HG03095 (cell line): Measurements from ENCODE around the gene PCBP3.

Source experiments
- ATAC-seq: cut with Tn5 transposase; IDR thresholded peaks from one replicate; pipeline ENCODE4 v1.9.1; 2021; ENCODE audit warnings: moderate library complexity; ENCODE audit not compliant: unreplicated experiment

Gene PCBP3

DNA sequence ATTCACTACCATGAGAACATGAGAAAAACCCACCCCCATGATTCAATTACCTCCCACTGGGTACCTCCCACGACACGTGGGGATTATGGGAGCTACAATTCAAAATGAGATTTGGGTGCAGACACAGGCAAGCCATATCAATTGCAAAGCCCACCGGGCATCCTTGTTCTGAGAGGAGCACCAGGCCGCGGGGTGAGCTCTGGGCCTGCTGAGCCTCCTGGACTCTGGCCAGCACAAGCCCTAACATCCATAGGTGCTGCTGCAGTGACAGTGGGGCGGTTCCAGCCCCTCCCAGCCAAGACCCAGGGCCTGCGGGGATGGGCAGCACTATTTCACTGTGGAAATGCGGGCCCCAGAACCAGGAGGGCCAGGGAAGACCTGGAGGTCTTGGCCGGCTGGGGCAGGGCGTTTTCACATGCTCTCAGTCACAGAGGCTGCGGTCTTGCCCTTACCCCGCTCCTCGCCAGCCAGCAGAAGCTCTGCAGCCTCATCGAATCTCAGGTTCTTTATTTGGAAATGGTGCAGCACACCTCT, 103.8 kb downstream of the PCBP3 start:
- ATAC-seq: no peak

DNA sequence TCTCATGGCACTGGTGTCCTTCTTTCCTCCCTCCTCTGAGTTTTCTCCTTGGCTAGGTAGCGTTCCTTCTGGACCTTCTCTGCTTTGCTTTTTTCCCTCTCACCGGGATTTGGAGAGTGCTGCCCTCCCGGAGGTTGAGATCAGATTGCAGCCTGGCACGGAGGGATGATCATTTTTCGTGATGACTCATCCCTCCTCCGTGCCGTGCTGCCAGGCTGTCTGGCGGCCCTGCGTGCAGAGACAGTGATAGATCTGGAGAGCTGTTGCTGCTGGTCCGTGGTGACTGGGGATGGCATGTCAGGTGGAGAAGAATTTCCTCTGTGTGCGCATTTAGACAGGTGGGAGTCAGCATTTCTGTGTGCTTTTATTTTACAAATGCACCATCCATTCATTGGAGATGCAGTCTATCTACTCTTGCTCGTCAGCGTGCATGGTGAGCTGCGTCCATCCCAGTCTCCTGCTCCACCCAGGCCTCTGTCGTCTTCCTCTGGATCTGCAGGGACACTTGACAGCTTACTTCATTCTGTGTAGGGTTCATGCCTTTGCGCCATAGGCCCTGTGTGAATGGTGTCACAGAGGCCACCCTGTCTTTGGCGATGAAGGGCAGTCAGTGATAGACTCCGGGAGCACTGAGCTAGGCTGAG, 104.4 kb downstream of the PCBP3 start:
- ATAC-seq: no peak

DNA sequence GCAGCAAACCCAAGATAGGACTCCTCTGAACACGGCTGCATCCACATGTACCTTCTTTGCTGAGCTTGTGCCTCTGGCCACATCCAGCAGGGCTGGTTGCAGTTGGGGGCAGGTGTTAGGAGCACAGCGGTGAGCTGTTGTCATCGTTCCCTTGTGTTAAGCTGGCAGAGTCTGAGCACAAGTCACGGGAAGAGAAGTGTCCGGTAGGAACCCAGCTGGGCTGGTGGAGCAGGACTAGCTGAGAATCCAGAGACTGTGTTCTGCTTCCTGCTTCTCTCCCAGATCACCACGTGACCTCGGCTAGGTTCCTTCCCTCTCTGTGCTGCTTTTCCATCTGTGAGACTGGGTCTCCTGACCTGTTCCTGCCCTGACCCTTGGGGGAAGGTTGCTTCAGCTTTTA, 105.1 kb downstream of the PCBP3 start:
- ATAC-seq: no peak

DNA sequence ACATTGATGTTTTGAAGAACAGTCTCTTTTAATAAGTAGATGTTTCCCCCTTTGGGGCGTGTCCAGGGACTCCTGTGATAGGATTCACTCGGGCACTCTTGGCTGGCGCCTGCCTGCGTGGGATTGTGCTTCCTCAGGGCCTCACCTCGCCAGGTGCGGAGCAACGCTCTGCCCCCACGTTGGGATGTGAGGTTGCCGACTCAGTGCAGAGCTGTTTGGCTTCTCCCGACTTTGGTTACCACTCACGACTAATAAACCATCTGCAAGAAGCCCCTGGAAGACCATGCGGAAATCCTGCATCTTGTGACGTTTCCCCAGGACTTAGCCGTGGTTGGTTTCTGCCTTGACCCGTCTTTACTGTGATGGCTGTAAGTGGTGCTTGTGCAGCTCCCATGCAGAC, 106.4 kb downstream of the PCBP3 start:
- no peak for ATAC-seq

DNA sequence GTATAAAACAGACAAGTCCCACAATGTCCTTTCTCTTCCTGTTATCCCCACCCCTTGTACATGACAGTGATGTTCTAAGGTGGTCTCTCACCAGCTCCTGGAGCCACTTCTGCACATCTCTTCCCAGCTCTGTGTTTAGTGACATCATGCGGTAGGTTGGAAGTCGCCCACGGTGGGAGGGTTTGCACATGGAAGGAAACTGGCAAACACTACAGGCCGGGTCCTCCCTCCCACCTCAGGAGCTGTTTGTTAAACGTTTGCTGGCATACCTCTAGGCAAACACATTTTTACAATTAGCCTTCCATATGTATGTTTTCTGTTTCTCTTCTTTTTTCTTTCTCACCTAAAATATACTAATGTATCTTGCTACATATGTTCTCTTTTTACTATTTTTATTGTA, 107.4 kb downstream of the PCBP3 start:
- ATAC-seq: no peak

DNA sequence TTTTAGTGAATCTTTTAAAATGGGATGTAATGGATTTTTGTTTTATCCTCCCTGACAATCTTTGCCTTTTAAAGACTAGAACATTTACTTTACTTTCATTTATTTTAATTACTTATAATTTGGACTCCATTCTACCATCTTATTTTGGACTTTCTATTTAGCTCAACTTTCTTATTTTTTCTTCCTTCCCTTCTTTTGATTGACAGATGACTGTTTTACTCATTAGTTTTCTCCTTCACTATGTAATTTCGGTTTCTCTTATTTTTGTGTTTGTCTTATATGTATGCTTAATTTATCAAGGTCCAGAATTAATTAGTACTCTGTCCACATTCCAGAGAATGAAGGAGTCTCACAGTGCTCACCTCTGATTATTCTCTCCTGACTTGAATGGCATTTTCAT, 109.9 kb downstream of the PCBP3 start:
- ATAC-seq: no peak

DNA sequence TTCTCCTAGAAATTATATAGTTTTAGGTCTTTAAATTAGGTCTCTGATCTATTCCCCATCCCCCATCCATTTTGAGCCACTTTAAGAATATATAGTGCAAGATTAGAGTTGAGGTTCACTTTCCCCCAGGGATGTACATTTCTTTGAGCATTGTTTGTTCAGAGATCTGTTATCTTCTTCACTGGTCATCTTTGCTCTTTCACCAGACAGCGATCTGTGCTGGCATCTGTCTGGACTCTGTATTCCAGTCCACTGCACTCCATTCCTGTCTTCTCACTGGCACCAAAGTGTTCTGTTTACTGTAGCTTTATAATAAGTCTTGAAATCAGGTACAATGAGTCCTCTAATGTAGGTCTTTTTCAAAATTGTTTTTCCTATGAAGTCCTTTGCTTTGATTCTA, 112.5 kb downstream of the PCBP3 start:
- ATAC-seq: no peak

DNA sequence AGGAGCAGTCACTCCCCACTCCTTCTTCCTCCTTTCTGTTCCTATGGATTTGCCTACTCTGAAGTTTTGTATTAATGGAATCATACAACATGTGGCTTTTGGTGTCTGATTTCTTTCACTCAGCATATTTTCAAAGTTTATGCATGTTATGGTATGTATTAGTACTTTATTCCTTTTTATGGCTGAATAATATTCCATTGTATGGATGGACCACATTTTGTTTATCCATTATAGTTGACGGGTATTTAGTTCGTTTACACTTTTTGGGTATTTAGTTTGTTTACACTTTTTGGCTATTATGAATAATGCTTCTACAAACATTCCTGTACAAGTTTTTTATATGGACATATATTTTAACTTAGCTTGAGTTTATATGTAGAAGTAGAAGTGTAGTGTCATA, 113.1 kb downstream of the PCBP3 start:
- ATAC-seq: no peak

DNA sequence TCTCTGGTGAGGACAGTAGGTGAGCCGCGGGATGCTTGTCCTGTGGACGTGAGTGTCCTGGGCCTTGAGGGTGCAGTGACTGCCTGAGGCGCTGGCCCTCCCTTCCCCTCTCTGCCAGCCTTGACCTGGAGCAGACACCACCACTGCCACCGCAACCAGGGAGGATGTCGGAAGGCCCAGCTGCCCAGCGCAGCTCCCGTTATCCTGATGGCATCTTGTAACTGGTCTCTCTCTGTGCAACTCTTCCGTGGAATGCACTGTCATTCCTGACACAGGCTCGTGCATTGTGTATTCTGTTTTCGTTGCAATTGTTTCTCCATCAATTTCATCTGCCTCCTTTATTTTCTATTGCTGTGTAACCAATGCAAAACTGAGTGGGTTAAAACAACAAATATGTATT, 118.2 kb downstream of the PCBP3 start:
- ATAC-seq: no peak

DNA sequence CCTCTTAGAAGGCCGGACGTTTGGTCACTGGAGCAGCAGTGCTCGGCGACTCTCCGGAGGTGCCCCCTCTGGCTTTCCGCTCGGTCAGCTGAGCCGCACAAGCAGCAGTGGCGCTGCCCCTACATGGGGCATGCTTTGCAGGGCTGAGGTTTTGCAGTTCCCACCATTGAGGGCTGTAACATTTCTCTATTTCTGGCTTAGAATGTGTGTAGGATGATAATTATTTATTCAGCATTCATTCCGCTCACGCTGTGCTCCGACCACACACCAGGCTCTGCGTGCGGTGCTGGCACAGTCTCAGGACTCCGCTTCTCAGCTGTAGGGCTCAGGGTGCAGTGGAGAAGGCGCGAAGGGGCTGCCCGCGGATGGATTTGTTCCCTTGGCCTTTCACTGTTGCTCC, 119.5 kb downstream of the PCBP3 start:
- ATAC-seq: no peak

DNA sequence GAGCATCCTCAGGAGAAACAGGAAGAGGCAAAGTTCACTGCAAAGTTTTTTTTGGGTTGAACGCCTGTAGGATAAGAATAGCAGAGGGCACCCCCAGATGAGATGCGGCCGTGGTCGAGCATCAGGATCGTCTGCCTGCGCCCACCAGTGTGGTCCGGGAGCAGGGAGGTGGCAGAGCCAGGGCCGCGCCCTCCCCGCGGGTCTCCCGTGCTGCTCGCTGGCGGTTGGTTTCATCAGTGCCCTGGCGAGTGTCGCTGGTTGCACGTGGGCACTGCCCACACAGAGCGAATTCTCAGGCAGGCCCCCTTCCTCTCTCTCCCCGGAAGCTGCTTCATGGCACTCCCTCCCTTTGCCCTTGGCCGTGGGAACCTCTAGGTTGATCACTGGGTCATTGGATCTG, 120.0 kb downstream of the PCBP3 start:
- no peak for ATAC-seq

DNA sequence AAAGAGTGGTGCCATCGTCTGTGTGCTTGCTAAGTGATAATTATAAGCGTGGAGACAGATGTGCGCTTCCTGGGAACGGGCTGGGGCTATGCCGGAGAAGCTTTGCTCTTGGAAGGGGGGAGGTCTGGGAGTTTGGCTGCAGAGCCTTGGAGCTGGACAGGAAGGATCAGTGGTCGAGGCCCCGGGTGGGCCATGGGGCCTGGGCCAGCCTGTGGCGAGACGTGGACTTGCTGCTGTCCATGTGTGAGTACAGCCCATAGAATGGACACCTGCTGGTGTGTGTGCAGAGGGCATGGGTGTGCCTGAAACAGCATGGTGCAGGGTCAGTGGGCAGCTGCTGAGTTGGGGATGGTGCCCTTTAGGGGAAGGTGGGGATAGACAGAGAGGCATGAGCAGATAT, 121.3 kb downstream of the PCBP3 start:
- ATAC-seq: no peak

DNA sequence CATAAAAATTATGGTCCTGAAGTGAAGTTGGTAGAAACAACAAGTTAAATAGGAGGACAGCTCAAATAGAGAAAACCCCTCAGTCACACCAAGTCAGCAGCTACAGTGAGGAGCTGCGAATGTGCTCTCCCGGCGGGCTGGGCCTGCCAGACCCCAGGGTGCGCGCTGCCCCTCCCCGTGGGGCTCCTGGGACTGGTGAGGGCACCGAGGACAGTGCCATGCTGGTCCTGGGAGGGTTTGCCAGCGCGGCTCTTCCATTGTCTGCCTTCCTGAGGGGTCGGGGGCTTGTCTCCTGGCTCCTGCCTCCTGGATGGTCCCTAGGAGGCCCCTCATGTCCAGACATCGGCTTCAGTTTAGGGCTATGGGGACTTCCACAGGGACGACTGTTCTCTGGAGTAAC, 121.8 kb downstream of the PCBP3 start:
- no peak for ATAC-seq

DNA sequence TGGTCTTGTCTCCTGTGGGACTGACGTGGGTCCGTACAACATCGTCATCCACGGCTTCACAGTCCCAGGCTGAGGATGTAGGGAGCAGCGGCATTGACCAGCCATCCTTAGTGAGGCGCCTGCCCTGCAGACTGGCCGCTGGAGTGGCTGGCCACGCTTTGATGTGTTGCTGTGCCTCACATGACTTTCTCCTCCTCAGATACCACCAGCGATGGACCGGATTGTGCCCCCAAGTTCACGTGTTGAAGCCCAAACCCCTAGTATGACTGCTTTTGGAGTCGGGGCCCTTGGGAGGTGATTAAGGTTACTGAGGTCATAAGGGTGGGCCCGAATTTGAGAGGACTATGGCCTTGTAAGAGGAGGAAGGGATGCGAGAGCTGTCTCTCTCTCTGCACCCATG, 122.5 kb downstream of the PCBP3 start:
- ATAC-seq: no peak

DNA sequence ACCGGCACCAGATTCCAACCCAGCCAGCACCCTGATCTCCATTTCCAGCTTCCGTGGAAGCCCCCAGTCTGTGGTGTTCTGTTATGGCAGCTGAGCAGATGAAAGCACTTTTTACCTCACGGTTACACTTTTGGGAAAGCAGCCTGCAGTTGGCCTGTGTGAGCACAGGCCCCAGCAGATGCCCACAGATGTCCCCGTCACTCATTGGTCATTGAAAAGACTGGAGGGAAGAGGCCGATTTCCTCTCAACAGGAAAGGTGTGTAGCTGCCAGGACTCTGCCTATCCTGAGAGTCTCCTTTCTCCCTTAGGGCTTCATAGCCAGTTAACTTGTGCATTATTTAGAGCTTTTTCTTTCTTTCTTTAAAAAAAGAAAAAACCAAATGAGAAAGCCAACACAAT, 123.0 kb downstream of the PCBP3 start:
- ATAC-seq: no peak

DNA sequence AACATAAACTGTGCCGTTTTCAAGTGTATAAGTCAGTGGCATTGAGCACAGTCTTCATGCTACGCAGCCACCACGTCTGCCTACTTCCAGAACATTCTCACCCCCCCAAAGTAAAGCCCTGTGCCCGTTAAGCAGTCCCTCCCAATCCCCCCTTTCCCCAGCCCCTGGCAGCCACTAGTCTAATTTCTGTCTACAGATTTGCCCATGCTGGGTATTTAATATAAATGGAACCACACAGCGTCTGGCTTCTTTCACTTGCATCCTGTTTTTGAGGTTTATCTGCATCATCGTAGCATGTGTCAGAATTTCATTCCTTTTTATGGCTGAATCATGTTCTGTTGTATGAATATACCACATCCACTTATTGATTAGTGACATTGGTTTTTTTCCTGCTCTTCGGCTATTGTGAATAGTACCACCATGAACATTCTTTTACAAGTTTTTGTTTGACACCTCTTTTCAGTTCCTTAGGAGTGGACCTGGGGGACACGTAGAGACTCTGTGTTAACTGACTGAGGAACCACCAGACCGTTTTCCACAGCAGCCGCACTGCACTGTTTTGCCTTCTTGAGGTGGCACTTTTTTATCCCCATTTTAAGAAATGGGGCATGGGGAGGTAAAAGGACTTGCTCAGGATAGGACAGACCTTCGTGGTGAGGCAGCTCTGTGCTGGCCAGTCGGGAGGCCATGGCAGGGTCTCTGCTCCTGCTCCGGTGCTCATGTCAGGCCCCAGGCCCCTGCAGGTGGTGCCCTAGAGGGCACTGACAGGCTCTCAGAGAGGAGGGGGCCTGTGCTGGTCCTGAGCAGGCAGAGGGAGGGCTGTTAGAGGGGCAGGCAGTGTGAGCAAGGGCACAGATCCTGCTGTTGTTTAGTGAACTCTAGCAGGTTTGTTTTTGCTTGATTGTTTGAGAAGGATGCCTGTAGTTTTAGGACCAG, 123.8 kb downstream of the PCBP3 start:
- no peak for ATAC-seq

DNA sequence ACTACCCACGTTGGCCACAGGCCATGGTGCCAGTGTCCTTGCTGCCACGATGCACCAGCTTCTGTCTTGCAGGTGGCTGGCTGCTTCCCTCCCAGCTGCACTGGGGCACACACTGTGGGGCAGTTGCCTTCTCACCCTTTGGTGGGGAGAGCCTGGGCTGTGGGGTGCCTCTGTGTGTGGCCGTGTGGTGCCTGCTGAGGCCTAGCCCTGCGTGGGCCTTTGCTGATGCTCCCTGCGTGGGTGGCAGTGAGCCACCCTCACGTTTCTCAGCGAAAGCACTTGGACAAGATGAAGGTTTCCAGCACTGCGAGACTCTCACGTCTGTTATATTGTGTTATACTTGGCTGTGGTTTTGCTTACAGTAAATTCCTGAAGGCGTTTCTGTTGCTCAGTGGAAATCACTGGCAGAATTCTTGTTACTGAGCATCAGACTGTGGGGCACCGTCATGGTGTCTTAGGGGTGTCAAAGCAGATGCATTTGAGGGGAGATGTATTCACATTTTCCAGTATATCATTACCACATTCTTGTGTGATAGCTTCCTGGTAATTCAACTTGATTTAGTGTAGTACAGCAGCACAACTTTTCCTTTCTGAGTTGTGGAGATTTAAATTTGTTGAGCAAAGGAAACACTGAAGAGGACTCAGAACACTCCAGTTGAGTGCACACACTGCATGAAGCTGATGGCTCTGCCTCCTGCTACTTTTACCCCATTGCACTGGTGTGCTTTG, 124.7 kb downstream of the PCBP3 start:
- no peak for ATAC-seq

DNA sequence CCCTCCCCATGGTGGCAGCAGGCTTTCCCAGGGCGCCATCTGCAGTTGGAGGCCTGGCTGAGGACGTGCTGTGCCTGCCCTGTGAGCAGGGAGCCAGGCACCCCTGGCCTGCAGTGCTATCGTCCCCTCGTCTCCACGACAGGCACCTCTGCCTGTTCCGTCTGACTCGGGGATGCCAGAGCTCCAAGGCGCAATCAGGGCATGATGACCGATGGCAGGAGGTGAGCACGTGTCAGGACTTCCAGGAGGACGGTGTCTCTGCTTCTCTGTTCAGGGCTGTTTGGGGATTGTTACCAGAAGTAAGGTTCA, 125.2 kb downstream of the PCBP3 start:
- no peak for ATAC-seq

DNA sequence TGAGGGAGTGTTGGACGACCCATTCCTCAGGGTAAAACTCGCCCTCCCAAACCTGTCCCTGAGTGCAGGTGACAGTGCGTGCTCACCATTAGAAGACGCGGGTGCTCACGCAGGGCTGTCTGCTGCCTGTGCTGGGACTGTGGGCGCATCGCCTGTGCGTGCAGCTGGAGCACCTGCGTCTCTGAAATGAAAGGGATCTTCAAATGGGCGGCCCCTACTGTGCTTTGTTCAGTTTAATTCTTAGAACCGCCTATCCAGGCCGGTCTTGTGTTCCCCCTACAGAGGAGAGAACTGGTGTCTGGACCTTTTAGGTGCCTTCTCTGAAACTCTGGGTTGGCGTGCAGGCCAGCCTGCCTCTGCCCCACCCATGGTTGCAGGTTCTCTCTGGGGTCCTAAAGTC, 125.8 kb downstream of the PCBP3 start:
- no peak for ATAC-seq

DNA sequence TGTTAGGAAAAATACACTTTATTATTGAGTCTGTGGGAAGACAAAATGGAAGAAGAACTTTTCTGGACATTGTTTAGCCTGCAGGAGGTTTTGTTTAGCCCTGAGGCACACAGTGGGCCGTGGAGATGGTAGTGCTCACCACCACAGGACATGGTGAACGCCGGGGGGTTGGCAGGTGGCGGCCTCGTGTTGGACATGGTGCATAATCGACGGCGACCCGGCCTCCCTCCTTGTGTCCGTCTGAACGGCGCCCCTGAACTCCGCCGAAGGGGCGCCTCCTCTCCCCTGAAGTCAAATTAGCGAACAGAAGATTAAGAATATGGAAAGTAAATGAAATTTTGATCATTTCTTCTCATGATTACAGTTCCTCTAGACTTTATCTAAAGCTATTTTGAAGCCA, 126.4 kb downstream of the PCBP3 start:
- ATAC-seq: no peak

DNA sequence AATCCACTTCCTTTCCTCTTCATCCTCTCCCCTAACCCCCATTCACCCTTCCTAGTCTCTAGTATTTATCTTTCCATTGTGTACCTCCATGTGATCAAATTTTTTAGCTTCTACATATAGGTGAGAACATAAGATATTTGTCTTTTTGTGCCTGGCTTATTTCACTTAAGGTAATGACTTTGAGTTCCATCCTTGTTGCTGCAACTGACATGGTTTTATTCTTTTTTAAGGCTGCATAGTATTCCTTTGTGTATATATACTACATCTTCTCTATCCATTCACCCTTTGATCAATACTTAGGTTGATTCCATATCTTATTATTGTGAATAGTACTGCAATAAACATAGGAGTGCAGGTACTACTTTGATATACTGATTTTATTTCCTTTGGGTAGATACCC, 128.7 kb downstream of the PCBP3 start:
- no peak for ATAC-seq

DNA sequence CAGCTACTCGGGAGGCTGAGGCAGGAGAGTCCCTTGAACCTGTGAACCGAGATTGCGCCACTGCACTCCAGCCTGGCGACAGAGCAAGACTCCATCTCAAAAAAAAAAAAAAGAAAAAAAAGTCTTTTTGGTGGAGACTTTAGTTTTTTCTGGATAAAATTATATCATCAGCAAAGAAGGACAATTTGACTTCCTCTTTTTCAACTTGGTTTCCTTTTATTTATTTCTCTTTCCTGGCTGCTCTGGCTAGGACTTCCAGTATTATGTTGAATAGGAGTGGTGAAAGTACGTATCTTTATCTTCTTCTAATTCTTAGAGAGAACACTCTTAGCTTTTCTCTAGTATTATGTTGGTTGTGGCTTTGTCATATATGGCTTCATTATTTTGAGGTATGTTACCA, 130.8 kb downstream of the PCBP3 start:
- ATAC-seq: no peak
